Measurements from ENCODE around the gene SELENOM. TPM values are rescaled to one million over a fixed set of nuclear protein-coding genes. Genes with fewer than 3 reads are reported as not detected.

Gene SELENOM
- total RNA-seq, 4 donors from 2014 or later: 31.4 to 89.1 (median 43.7) TPM

DNA sequence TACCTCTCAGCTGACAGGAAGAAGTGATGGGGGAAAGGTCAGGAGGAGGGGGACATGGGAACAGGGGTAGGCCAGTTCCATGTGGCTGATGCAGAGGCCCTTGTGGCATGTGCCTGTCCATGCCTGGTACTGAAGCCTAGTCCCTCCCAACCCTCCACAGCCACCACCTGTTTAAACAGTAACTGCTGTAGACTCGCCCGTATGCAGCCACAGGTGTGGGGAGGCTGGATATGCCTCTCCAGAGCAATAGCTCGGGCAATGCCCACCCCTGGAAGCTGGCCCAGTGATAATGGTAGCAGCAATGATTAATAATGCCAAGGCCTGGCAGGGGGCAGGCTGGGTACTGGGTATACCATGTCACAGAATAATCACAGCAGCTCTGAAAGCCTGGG is 24.0 kb downstream of the SELENOM start:
- peak overlapping the region in 2 of 4 donors; percentile 75 to 85 for H3K4me3 ChIP-seq
- peaks cover 0 to 9% (median 0%) of the 10 kb centered on the region in 3 donors for H3K36me3 ChIP-seq
- peaks cover 4 to 74% (median 7%) of the 10 kb centered on the region in 4 donors for H3K4me1 ChIP-seq
- peak in 1 of 3 donors; percentile 70 for DNase-seq
- H3K27ac ChIP-seq: peak overlapping the region; percentile 77 to 94 (median 89)
- H3K27me3 ChIP-seq: no peaks in the 10 kb centered on the region
- no peaks in the 10 kb centered on the region for H3K9me3 ChIP-seq
- TF ChIP-seq, protein P1, sequence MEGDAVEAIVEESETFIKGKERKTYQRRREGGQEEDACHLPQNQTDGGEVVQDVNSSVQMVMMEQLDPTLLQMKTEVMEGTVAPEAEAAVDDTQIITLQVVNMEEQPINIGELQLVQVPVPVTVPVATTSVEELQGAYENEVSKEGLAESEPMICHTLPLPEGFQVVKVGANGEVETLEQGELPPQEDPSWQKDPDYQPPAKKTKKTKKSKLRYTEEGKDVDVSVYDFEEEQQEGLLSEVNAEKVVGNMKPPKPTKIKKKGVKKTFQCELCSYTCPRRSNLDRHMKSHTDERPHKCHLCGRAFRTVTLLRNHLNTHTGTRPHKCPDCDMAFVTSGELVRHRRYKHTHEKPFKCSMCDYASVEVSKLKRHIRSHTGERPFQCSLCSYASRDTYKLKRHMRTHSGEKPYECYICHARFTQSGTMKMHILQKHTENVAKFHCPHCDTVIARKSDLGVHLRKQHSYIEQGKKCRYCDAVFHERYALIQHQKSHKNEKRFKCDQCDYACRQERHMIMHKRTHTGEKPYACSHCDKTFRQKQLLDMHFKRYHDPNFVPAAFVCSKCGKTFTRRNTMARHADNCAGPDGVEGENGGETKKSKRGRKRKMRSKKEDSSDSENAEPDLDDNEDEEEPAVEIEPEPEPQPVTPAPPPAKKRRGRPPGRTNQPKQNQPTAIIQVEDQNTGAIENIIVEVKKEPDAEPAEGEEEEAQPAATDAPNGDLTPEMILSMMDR (IDR thresholded peaks at IDR 0.05): no peak
- TF ChIP-seq POLR2A (IDR thresholded peaks at IDR 0.05): peak in 1 of 2 donors; percentile 36

DNA sequence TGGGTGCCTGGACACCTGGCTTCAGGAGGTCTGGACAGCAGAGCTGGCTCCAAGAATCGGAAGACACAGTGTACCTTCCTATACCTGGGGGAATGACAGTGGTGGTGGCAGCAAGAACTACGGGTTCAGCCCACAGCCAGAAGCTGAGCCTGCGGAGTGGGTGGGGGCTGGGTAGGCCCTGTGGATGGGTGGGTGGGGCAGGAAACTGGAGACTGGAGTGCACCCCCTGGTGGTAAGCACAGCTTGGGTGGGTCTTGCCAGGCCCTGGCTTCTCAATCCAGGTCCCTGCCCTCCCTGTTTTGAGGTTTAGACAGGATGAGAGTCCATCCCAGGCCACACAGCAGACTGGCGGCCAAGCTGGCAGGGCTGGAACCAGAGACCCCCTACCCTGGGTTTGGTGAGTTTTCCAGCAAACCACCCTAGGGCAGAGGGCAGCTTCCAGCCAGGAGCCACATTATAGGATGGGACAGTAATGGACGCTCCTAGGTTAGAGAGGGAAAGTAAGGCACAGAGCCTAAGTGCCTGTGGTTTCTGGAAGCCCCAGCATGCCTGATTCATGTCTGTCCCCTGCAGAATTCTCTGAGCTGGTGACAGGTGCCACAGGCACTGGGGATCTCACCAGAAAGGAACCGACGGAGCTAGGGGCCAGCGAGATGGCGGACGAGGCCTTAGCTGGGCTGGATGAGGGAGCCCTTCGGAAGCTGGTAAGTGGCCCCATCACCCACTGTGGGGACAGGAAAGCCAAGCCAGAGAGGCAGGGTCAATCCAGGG is 24.6 kb downstream of the SELENOM start:
- peak in 2 of 3 donors; percentile 84 for DNase-seq
- H3K9me3 ChIP-seq: no peaks in the 10 kb centered on the region
- no peaks in the 10 kb centered on the region for H3K27me3 ChIP-seq
- TF ChIP-seq, protein P1 (IDR thresholded peaks at IDR 0.05): peak in 5 of 6 experiments; percentile 6 to 55 (median 46)
- no peak for TF ChIP-seq POLR2A (IDR thresholded peaks at IDR 0.05)
- peak overlapping the region; percentile 56 to 85 (median 68) for H3K4me3 ChIP-seq
- H3K4me1 ChIP-seq: peaks cover 4 to 76% (median 7%) of the 10 kb centered on the region in 4 donors
- H3K27ac ChIP-seq: peak overlapping the region; percentile 75 to 94 (median 85)
- peaks cover 0 to 3% (median 0%) of the 10 kb centered on the region in 3 donors for H3K36me3 ChIP-seq

DNA sequence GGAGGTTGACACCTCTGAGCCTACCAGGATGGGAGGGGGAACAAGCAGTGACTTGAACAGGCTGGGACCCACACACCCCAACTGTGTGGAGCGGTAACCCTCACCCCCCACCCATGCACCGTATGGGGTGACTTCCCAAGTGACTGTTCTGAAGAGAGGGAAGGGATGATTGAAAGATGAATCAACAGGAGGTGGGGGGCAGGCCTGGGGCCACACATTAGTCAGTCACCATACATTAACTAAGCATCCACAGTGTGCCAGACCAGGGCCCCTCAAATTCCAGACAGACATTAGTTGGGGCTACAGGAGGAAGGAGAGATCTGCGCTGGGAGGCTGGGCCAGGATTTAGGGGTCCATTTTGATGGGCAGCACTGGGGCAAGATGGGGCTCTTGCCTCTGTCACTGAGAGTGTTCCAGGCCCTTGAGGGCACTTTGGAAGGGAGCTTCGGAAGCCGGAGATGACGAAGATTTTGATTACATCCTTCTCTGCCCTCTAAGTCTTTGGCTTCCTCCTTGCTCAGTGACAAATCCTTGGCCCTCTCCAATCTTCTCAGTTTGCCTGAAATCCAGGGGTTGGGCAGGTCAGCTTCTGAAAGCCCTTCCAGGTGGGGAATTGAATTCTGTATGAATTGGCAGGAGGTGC is 25.3 kb downstream of the SELENOM start:
- no peaks in the 10 kb centered on the region for H3K36me3 ChIP-seq
- TF ChIP-seq POLR2A (IDR thresholded peaks at IDR 0.05): no peak
- TF ChIP-seq, protein P1 (IDR thresholded peaks at IDR 0.05): no peak
- H3K9me3 ChIP-seq: no peaks in the 10 kb centered on the region
- peaks cover 4 to 75% (median 7%) of the 10 kb centered on the region in 4 donors for H3K4me1 ChIP-seq
- DNase-seq: no peak
- peak overlapping the region; percentile 75 to 94 (median 85) for H3K27ac ChIP-seq
- no peaks in the 10 kb centered on the region for H3K27me3 ChIP-seq
- H3K4me3 ChIP-seq: peak overlapping the region; percentile 56 to 85 (median 68)

DNA sequence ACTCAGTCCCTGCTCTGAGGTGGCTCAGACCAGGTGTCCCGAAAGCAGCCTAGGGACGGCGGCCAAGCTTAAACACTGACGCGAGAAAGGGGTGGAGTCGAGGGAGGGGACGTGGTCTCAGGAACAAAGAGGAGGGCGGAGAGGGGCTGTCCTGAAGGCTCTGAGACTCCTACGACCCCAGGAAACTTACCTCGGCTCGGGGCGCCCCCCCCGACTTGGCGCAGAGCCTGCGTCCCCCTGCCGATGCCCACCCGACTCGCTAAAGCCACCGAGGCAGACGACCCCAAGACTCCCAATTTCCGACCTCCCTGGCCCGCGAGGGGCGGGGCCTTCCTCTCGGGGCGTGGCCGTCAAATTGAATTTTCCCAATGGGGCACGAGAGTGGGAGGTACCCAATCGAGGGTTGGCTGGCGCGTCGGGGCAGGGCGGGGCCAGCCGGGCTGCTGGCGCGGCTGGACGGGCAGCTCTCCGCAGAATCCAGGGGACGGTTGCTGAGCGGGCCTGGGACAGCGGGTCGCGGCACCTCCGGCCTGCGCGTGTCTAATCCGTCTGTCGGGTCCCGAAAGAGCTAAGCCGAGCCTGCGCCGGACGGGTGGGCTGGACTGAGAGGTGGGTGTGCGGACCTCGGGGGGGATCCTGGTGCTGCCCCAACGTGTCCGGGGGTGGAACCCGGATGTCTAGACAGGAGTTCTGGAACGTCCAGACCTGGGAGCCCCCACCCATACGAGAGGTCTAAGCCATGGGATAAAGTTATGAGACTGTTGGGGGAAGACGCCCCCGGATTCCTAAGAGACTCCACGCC is 26.3 kb downstream of the SELENOM start, which contains the start of gene SMTN:
Gene SMTN (plus strand): TSS at position 471 of the 802 bp plus-strand sequence. CDS start 1,941 bp downstream, outside the sequence.
- Histone ChIP-seq H3K9me3 (no peaks in the 10 kb centered on the region), H3K36me3 (no peaks in the 10 kb centered on the region), H3K27me3 (no peaks in the 10 kb centered on the region), H3K4me1 (peaks cover 4 to 64% (median 7%) of the 10 kb centered on the region in 4 donors), H3K27ac (peak within 1 kb of the TSS; percentile 75 to 94 (median 85)), H3K4me3 (peak within 1 kb of the TSS; percentile 56 to 85 (median 68))
- TF ChIP-seq, protein P1 (IDR thresholded peaks at IDR 0.05): peak in 1 of 6 experiments; percentile 3
- peak; percentile 86 to 95 for TF ChIP-seq POLR2A (IDR thresholded peaks at IDR 0.05)
- peak; percentile 90 to 97 (median 97) for DNase-seq
